ENCODE measurements around the gene ATP2A1.
A peak's percentile ranks its signal among the peaks of the same experiment; 100 is the strongest.
"Not testable (repeated sequence)": the region's sequence is repeated elsewhere in the genome, so short reads cannot be mapped to it uniquely, and the experiment has no call there.

Gene ATP2A1

GRCh38 chr16:28877655-28878000 lies 660 bp upstream of the ATP2A1 start:
- no peak for DNase-seq (ENCODE audit: insufficient read length, low spot score)
- FAIRE-seq, result no peak
- TF ChIP-seq CTCF (IDR thresholded peaks at IDR 0.05; ENCODE audit: insufficient read depth, missing control alignments), result no peak

GRCh38 chr16:28879261-28879840 lies 1.1 kb downstream of the ATP2A1 start:
- no peak for TF ChIP-seq CTCF (IDR thresholded peaks at IDR 0.05; ENCODE audit: insufficient read depth, missing control alignments)
- DNase-seq (ENCODE audit: insufficient read length, low spot score) (no peak), FAIRE-seq (no peak)

GRCh38 chr16:28879841-28880588 lies 1.7 kb downstream of the ATP2A1 start:
- DNase-seq (ENCODE audit: insufficient read length, low spot score), result peak; percentile 98
- no peak for FAIRE-seq
- no peak for TF ChIP-seq CTCF (IDR thresholded peaks at IDR 0.05; ENCODE audit: insufficient read depth, missing control alignments)

- TF ChIP-seq CTCF (IDR thresholded peaks at IDR 0.05; ENCODE audit: insufficient read depth, missing control alignments), result no peak
- FAIRE-seq, result no peak
- no peak for DNase-seq (ENCODE audit: insufficient read length, low spot score)
Measured at GRCh38 chr16:28880589-28880915, 2.3 kb downstream of the ATP2A1 start.

- no peak for TF ChIP-seq CTCF (IDR thresholded peaks at IDR 0.05; ENCODE audit: insufficient read depth, missing control alignments)
- FAIRE-seq (no peak), DNase-seq (ENCODE audit: insufficient read length, low spot score) (no peak)
Measured at GRCh38 chr16:28880955-28881354, 2.7 kb downstream of the ATP2A1 start.

- FAIRE-seq; DNase-seq (ENCODE audit: insufficient read length, low spot score): not testable (repeated sequence)
Measured at GRCh38 chr16:28881565-28881964, 3.3 kb downstream of the ATP2A1 start.

GRCh38 chr16:28882551-28883160 lies 4.4 kb downstream of the ATP2A1 start:
- no peak for FAIRE-seq
- DNase-seq (ENCODE audit: insufficient read length, low spot score), result no peak
- no peak for TF ChIP-seq CTCF (IDR thresholded peaks at IDR 0.05; ENCODE audit: insufficient read depth, missing control alignments)

Data from D721Med (cell line).